Gastroesophageal sphincter (tissue), 4 donors: ENCODE results near the gene RNF175. TPM values are rescaled to one million over a fixed set of nuclear protein-coding genes. Genes with fewer than 3 reads are reported as not detected.

Experiments
- ATAC-seq: fragments of 150-250 bp; one replicate; pipeline ENCODE4 v1.9.1; 2016; ENCODE audit warnings: mild to moderate bottlenecking, moderate library complexity
- H3K27ac ChIP-seq, 4 donors: fragments of 200-600 bp; sonication (generic) in 3 of 4; 1 replicate in 3 of 4; 2 replicates in 1 of 4; pipeline ENCODE4 v1.5.1; 2016 to 2019
- H3K27me3 ChIP-seq: fragments of 200-600 bp; sonication (generic); one replicate; pipeline ENCODE4 v1.5.1; 2019
- H3K36me3 ChIP-seq, 2 donors: fragments of 200-600 bp; sonication (generic); one replicate each; pipeline ENCODE4 v1.5.1; 2019; ENCODE audit warnings: control low read depth in 1 of 2
- H3K4me1 ChIP-seq, 3 donors: fragments of 200-600 bp; sonication (generic); 1 replicate in 2 of 3; 2 replicates in 1 of 3; pipeline ENCODE4 v1.5.1; 2016 to 2019; ENCODE audit warnings: control low read depth in 2 of 3
- H3K4me3 ChIP-seq, 2 donors: fragments of 200-600 bp; sonication (generic); one replicate each; pipeline ENCODE4 v1.5.1; 2019; ENCODE audit warnings: mild to moderate bottlenecking in 1 of 2, moderate library complexity in 1 of 2
- H3K9me3 ChIP-seq, 3 donors: fragments of 200-600 bp; sonication (generic); one replicate each; pipeline ENCODE4 v1.5.1; 2017 to 2019; ENCODE audit warnings: control low read depth in 2 of 3
- EP300 ChIP-seq: sonication (generic); formaldehyde crosslinking; IDR thresholded peaks from one replicate; pipeline ENCODE4 v1.6.1; 2017; ENCODE audit warnings: antibody characterized with exemption, mild to moderate bottlenecking
- POLR2A ChIP-seq, 2 donors: fragments of 450-650 bp; IDR thresholded peaks; one replicate each; pipeline ENCODE4 v1.6.1; 2017; ENCODE audit warnings: antibody characterized with exemption in 2 of 2, mild to moderate bottlenecking in 2 of 2, moderate library complexity in 1 of 2
- POLR2AphosphoS5 ChIP-seq: sonication (generic); formaldehyde crosslinking; IDR thresholded peaks from one replicate; pipeline ENCODE4 v1.6.1; 2017; ENCODE audit warnings: antibody characterized with exemption
- WGBS, 2 donors: methylation state at CpG; one replicate each; pipeline ENCODE4 v1.1.5; 2018; ENCODE audit warnings: low coverage in 1 of 2; 5-methylcytosine and 5-hydroxymethylcytosine counted together
- total RNA-seq, 4 donors: library from RNA; depleted of rRNA; stranded (reverse); fragments of >200 nt; gene quantifications; one replicate each; pipeline ENCODE4 v1.1.0, GENCODE V29; 2016
- TF ChIP-seq, protein P1 (sequence below), 4 experiments: fragments of 200-600 bp in 2 of 4; fragments of 450-650 bp in 2 of 4; sonication (generic) in 1 of 4; IDR thresholded peaks; one replicate each; pipeline ENCODE4 v1.5.1; 2017 to 2019; ENCODE audit warnings: antibody characterized with exemption in 4 of 4, mild to moderate bottlenecking in 2 of 4, moderate library complexity in 2 of 4

RNF175 gene
- total RNA-seq, 4 donors from 2014 or later = 0.16 to 0.89 (median 0.67) TPM; not detected in 1

DNA sequence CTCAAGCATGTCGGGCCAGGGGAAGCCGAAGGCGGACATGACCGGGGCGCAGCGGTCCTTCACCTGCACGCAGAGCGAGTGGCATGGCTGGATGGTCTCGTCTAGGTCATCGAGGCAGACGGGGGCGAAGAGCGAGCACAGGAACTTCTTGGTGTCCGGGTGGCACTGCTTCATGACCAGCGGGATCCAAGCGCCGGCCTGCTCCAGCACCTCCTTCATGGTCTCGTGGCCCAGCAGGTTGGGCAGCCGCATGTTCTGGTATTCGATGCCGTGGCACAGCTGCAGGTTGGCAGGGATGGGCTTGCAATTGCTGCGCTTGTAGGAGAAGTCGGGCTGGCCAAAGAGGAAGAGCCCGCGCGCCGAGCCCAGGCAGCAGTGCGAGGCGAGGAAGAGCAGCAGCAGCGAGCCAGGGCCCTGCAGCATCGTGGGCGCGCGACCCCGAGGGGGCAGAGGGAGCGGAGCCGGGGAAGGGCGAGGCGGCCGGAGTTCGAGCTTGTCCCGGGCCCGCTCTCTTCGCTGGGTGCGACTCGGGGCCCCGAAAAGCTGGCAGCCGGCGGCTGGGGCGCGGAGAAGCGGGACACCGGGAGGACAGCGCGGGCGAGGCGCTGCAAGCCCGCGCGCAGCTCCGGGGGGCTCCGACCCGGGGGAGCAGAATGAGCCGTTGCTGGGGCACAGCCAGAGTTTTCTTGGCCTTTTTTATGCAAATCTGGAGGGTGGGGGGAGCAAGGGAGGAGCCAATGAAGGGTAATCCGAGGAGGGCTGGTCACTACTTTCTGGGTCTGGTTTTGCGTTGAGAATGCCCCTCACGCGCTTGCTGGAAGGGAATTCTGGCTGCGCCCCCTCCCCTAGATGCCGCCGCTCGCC, 28.8 kb upstream of the RNF175 start, which contains the start of gene SFRP2:
SFRP2 (minus strand) TSS at position 671 of the 864 bp plus-strand sequence; CDS start at position 423, 248 bp downstream.
- Histone ChIP-seq H3K36me3 (no peaks in the 10 kb centered on the region), H3K4me1 (peaks cover 0 to 46% (median 17%) of the 10 kb centered on the region in 3 donors), H3K9me3 (no peaks in the 10 kb centered on the region), H3K4me3 (peak within 1 kb of the TSS; percentile 10 to 52), H3K27me3 (peaks cover 76% of the 10 kb centered on the region), H3K27ac (peak within 1 kb of the TSS in 3 of 4 donors; percentile 54 to 75 (median 64))
- 0 to 19% methylated on average over 4 of the region's 72 CpGs for WGBS, 2 donors
- TF ChIP-seq POLR2A (IDR thresholded peaks at IDR 0.05) = no peak
- TF ChIP-seq EP300 = no peak
- TF ChIP-seq, protein P1, sequence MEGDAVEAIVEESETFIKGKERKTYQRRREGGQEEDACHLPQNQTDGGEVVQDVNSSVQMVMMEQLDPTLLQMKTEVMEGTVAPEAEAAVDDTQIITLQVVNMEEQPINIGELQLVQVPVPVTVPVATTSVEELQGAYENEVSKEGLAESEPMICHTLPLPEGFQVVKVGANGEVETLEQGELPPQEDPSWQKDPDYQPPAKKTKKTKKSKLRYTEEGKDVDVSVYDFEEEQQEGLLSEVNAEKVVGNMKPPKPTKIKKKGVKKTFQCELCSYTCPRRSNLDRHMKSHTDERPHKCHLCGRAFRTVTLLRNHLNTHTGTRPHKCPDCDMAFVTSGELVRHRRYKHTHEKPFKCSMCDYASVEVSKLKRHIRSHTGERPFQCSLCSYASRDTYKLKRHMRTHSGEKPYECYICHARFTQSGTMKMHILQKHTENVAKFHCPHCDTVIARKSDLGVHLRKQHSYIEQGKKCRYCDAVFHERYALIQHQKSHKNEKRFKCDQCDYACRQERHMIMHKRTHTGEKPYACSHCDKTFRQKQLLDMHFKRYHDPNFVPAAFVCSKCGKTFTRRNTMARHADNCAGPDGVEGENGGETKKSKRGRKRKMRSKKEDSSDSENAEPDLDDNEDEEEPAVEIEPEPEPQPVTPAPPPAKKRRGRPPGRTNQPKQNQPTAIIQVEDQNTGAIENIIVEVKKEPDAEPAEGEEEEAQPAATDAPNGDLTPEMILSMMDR (IDR thresholded peaks at IDR 0.05) = no peak
- TF ChIP-seq POLR2AphosphoS5 = no peak
- ATAC-seq = no peak

DNA sequence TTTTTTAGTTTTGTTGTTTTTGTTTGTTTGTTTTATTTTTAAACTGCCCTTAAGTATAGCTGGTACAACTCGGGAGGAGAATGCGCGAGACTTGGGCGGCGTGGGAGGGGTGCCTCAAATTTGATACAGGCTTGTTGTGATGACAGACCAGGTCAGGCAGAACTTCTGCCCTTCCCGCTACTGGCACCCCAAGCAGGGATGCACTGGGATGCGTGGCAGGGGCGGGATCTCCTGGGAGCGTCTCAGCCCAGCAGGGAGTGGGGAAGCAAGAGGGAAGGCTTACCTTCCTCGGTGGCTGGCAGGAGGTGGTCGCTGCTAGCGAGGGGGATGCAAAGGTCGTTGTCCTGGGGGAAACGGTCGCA, 28.2 kb upstream of the RNF175 start:
- Histone ChIP-seq H3K4me1 (peaks cover 0 to 46% (median 17%) of the 10 kb centered on the region in 3 donors), H3K27ac (peak overlapping the region in 3 of 4 donors; percentile 54 to 75 (median 64)), H3K9me3 (no peaks in the 10 kb centered on the region), H3K27me3 (peaks cover 70% of the 10 kb centered on the region), H3K4me3 (peak overlapping the region in 1 of 2 donors; percentile 52), H3K36me3 (no peaks in the 10 kb centered on the region)
- TF ChIP-seq EP300 (no peak), POLR2A (IDR thresholded peaks at IDR 0.05) (no peak), POLR2AphosphoS5 (no peak)
- TF ChIP-seq, protein P1 (IDR thresholded peaks at IDR 0.05) = no peak
- no peak for ATAC-seq
- WGBS, 2 donors = 20 to 26% methylated on average over 1 to 7 of the region's 15 CpGs

DNA sequence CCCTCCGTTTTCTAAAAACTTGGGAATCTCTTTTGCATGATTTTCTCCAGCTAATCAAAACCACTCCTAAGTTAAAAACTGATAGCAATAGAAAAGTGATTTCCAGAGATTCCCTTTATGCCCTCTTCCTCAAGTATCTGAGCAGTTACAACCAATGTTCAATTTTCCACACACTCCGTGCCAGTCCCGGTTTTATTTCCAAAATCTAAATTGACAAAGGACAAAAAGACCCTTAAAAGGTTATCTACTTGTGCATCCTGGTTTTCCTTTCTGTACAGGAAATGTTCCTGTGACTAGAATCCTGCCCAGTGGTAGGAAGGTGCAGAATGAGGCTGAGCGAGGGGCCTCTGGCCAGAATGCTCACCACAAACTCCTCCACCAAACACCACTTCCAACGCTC, 27.8 kb upstream of the RNF175 start:
- WGBS, 2 donors = 36 to 55% methylated on average over 4 to 5 of the region's 5 CpGs
- TF ChIP-seq, protein P1 (IDR thresholded peaks at IDR 0.05) = no peak
- TF ChIP-seq EP300 (no peak), POLR2AphosphoS5 (no peak), POLR2A (IDR thresholded peaks at IDR 0.05) (no peak)
- H3K36me3 ChIP-seq = no peaks in the 10 kb centered on the region
- peak overlapping the region in 1 of 4 donors; percentile 75 for H3K27ac ChIP-seq
- H3K9me3 ChIP-seq = no peaks in the 10 kb centered on the region
- ATAC-seq = no peak
- peaks cover 65% of the 10 kb centered on the region for H3K27me3 ChIP-seq
- peak overlapping the region in 1 of 2 donors; percentile 52 for H3K4me3 ChIP-seq
- H3K4me1 ChIP-seq = peaks cover 0 to 43% (median 17%) of the 10 kb centered on the region in 3 donors

DNA sequence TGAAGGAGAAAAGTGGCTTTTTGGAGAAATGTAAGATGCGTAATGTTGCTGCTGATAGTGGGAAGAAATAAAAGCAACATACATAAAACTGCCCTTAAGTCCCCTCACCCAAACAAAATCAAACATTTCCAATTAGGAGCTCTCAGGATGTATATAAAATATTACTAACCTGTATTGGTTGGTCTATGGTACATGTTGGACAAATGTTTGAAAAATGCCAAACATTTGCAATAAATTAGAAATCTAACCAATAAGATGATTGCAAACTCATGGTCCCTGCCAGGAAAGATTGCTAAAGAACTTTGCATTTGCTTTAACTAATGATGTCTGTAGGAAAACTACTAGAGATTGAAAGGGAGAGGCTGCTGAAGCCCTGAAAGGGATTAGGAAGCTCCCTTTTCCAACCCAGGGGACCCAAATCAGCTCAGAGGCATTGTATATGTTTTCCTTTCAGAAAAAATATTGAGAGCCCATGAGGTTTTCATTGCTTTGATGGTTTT, 27.3 kb upstream of the RNF175 start:
- Histone ChIP-seq H3K27ac (no peak overlapping the region), H3K9me3 (no peaks in the 10 kb centered on the region), H3K4me3 (peak overlapping the region in 1 of 2 donors; percentile 52), H3K36me3 (no peaks in the 10 kb centered on the region), H3K27me3 (peaks cover 61% of the 10 kb centered on the region), H3K4me1 (peaks cover 0 to 39% (median 17%) of the 10 kb centered on the region in 3 donors)
- TF ChIP-seq POLR2AphosphoS5 (no peak), POLR2A (IDR thresholded peaks at IDR 0.05) (no peak), EP300 (no peak)
- TF ChIP-seq, protein P1 (IDR thresholded peaks at IDR 0.05) = no peak
- 77 to 81% methylated on average over 1 of the region's 1 CpG for WGBS, 2 donors
- ATAC-seq = no peak
